Stimulated activated CD4-positive, alpha-beta T cell treated with anti-CD3 and anti-CD28 coated beads, Interleukin-15, amount 100 ng/mL, for 1 hour (primary cell): ENCODE measurements around the gene RAB38.
A peak's percentile ranks its signal among the peaks of the same experiment; 100 is the strongest.

Experiments used
- DNase-seq, 2 donors: peaks; one replicate each; pipeline ENCODE4 v3.0.0-alpha.2; 2020; ENCODE audit warnings: low read depth in 1 of 2, low spot score in 1 of 2

The RAB38 gene

GRCh38 chr11:88174709-88175568 lies at the start of gene RAB38:
Gene RAB38, minus strand, starts transcription at chr11:88175443. Its CDS starts 59 bp downstream, at chr11:88175384.
- peak in 1 of 2 donors; percentile 20 for DNase-seq

- DNase-seq: no peak
Measured at GRCh38 chr11:88213406-88213805, 38.2 kb upstream of the RAB38 start.

- DNase-seq: no peak
Measured at GRCh38 chr11:88212300-88212699, 37.1 kb upstream of the RAB38 start.

- no peak for DNase-seq
Measured at GRCh38 chr11:88208745-88209144, 33.5 kb upstream of the RAB38 start.

GRCh38 chr11:88206751-88207150 lies 31.5 kb upstream of the RAB38 start:
- no peak for DNase-seq

GRCh38 chr11:88204353-88204752 lies 29.1 kb upstream of the RAB38 start:
- DNase-seq: no peak

- DNase-seq: no peak
Measured at GRCh38 chr11:88203604-88204003, 28.4 kb upstream of the RAB38 start.

- no peak for DNase-seq
Measured at GRCh38 chr11:88202498-88202897, 27.3 kb upstream of the RAB38 start.

GRCh38 chr11:88196393-88196792 lies 21.1 kb upstream of the RAB38 start:
- no peak for DNase-seq

GRCh38 chr11:88195908-88196307 lies 20.7 kb upstream of the RAB38 start:
- no peak for DNase-seq

- DNase-seq: no peak
Measured at GRCh38 chr11:88194990-88195389, 19.7 kb upstream of the RAB38 start.

GRCh38 chr11:88193278-88193677 lies 18.0 kb upstream of the RAB38 start:
- no peak for DNase-seq

GRCh38 chr11:88188932-88189253 lies 13.7 kb upstream of the RAB38 start:
- no peak for DNase-seq

GRCh38 chr11:88188251-88188931 lies 13.1 kb upstream of the RAB38 start:
- DNase-seq: no peak

GRCh38 chr11:88183233-88183632 lies 8.0 kb upstream of the RAB38 start:
- DNase-seq: no peak

GRCh38 chr11:88181776-88182175 lies 6.5 kb upstream of the RAB38 start:
- DNase-seq: no peak

- no peak for DNase-seq
Measured at GRCh38 chr11:88179971-88180629, 4.9 kb upstream of the RAB38 start.

- no peak for DNase-seq
Measured at GRCh38 chr11:88179141-88179540, 3.9 kb upstream of the RAB38 start.

GRCh38 chr11:88178191-88178590 lies 2.9 kb upstream of the RAB38 start:
- DNase-seq: no peak

GRCh38 chr11:88175569-88176075 lies 379 bp upstream of the RAB38 start:
- DNase-seq: no peak

GRCh38 chr11:88173956-88174355 lies 1.3 kb downstream of the RAB38 start:
- no peak for DNase-seq

- no peak for DNase-seq
Measured at GRCh38 chr11:88171982-88172381, 3.3 kb downstream of the RAB38 start.
